Muscle layer of duodenum (tissue), 2 donors: Measurements from ENCODE around the gene HERC5.

Experiments
- H3K27ac ChIP-seq: one replicate; pipeline ENCODE4 v1.7.0; 2013; ENCODE audit warnings: mild to moderate bottlenecking, low read length
- H3K27me3 ChIP-seq: one replicate; pipeline ENCODE4 v1.7.0; 2013; ENCODE audit warnings: low read depth, mild to moderate bottlenecking, control low read depth, low read length
- H3K36me3 ChIP-seq, 2 donors: one replicate each; pipeline ENCODE4 v1.7.0; 2013; ENCODE audit warnings: low read length in 2 of 2, control low read depth in 1 of 2, mild to moderate bottlenecking in 1 of 2; ENCODE audit not compliant: insufficient read depth in 2 of 2, control insufficient read depth in 1 of 2
- H3K4me1 ChIP-seq, 2 donors: one replicate each; pipeline ENCODE4 v1.7.0; 2013; ENCODE audit warnings: low read length in 2 of 2, mild to moderate bottlenecking in 2 of 2, control low read depth in 1 of 2, moderate library complexity in 1 of 2; ENCODE audit not compliant: insufficient read depth in 2 of 2, control insufficient read depth in 1 of 2
- H3K4me3 ChIP-seq, 2 donors: one replicate each; pipeline ENCODE4 v1.7.0; 2013; ENCODE audit warnings: low read length in 2 of 2, low read depth in 1 of 2, mild to moderate bottlenecking in 1 of 2
- H3K9me3 ChIP-seq, 2 donors: one replicate each; pipeline ENCODE4 v1.7.0; 2013; ENCODE audit warnings: low read length in 2 of 2, control low read depth in 1 of 2, mild to moderate bottlenecking in 1 of 2; ENCODE audit not compliant: control insufficient read depth in 1 of 2
- donor health status: healthy.

The HERC5 gene

DNA sequence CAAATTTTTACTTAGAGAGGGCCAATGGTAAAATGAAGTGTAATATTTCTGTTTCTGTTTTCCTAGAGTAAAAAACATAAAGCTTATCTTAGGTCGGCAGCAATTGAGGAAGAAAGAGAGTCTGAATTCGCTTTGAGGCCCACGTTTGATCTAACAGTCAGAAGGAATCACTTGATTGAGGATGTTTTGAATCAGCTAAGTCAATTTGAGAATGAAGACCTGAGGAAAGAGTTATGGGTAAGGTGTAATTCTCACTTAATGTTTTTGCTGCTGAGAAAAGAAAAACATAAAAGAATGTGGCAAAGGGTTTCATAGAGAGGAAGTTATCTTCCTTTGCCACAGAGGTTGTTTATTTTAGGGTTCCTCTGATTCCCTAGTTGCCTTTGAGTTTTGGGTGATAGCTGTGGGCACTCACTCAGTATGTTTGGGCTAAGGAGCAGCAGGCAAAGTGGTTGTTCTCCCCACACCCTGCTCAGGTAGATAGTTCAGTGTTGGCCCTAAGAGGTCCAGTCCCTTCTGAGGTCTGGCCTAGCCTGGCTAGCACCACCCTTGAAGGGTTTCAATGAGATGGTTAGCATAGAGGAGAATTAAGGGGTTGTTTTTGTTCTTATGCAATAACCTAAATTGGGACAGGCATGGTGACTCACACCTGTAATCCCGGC lies 32.3 kb downstream of the HERC5 start:
- Histone ChIP-seq H3K27me3 (no peaks in the 10 kb centered on the region), H3K4me1 (no peaks in the 10 kb centered on the region), H3K9me3 (no peaks in the 10 kb centered on the region), H3K4me3 (no peak overlapping the region), H3K36me3 (peaks cover 8 to 9% of the 10 kb centered on the region in 2 donors), H3K27ac (no peak overlapping the region)

DNA sequence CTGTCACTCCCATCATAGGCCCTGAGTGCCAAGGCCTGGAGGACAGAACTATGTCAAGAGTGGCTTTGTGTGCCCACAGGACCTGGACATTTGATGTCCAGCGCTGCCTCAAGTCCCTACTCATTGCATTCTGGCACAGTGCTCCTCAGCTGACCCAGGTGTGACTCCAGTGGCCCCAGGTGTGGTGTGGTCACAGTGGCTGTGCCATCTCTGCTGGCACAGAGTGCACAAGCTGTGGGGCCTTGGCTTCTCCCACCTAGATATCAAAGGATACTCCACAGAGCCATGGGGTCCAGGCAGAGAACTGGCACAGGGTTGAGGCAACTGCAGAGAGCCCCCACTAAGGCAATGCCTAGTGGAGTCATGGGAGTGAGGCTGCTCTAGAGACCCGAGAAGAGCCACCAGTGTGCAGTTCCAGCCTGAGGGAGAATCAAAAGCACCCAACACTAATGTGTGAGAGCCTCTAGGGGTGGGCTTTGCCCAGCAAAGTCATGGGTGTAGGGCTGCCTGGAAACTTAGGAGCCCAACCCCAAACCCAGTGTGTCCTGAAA lies 41.0 kb downstream of the HERC5 start:
- no peak overlapping the region for H3K4me3 ChIP-seq
- H3K27ac ChIP-seq: no peak overlapping the region
- H3K27me3 ChIP-seq: no peaks in the 10 kb centered on the region
- H3K4me1 ChIP-seq: no peaks in the 10 kb centered on the region
- peaks cover 10 to 16% of the 10 kb centered on the region in 2 donors for H3K36me3 ChIP-seq
- H3K9me3 ChIP-seq: no peaks in the 10 kb centered on the region

DNA sequence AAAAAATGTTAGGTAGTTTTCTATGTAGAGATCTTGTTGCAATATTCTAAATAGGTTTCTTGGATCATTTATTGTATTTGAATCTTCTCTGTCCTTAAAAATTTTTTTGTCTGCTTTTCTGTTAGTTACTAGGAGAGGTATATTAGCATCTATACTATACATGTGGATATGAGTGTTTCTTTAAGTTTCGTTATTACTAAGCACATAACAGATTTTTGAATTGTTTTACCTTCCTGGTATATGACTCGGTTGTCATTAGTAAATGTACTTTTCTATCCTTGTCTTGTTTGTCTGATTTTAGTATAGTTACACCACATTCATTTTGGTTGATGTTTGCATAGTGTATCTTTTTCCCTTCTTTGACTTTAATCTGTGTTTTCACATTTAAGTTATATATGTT lies 46.4 kb downstream of the HERC5 start:
- Histone ChIP-seq H3K36me3 (peaks cover 6 to 8% of the 10 kb centered on the region in 2 donors), H3K27ac (no peak overlapping the region), H3K9me3 (no peaks in the 10 kb centered on the region), H3K27me3 (no peaks in the 10 kb centered on the region), H3K4me3 (no peak overlapping the region), H3K4me1 (no peaks in the 10 kb centered on the region)

DNA sequence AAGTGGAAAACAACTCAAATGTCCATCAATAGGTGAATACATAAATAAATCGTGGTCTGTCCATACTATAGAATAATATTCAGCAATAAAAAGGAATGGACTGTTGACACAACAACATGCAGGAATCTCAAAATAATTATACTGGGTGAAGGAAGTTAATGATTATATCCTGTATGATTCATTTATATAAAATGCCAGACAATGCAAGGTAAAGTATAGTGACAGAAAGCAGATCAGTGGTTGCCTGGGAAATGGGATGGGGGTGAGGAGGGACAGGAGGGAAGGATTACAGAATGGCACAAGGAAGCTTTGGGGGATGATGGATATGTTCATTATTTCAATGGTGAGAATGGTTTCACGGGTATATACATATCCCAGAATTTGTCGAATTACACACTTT lies 54.3 kb downstream of the HERC5 start:
- Histone ChIP-seq H3K27me3 (no peaks in the 10 kb centered on the region), H3K4me3 (no peak overlapping the region), H3K36me3 (no peaks in the 10 kb centered on the region), H3K9me3 (no peaks in the 10 kb centered on the region), H3K27ac (no peak overlapping the region), H3K4me1 (peaks cover 0 to 5% of the 10 kb centered on the region in 2 donors)

DNA sequence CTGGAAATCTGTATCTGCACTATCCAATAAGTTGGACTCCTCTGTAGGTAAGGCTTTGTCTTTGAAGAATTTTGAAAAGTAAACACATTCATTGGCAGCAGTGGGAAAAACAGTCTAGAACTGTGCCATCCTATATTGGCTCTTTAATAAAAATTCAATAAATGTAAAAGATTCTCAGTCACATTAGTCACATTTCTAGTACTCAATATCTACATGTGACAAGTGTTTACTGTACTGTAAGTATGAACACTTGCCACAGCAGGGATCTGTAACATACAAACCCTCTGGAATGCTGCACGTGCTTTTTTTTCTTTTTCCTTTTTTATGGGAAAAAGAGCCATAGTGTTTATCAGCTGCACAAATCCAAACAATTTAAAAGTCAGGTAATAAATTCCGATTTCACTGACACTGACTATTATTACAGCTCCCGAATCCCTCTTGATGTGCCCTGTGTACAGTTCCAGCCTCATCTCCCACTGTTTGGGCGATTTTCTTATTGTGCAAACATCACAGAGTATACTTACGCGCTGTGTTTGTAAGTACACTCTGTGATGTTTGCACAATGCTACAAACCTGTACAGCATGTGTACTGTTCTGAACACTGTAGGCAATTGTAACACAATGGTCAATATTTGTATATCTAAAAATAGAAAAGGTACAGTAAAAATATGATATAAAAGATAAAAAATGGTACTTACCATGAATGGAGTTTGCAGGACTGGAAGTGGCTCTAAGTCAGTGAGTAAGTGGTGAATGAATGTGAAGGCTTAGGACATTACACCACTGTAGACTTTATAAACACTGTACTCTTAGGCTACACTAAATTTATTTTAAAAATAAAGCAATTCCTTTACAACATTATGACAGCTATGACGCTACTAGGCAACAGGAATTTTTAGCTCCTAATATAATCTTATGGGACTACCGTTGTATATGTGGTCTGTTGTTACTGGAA lies 57.9 kb downstream of the HERC5 start:
- H3K27ac ChIP-seq: no peak overlapping the region

DNA sequence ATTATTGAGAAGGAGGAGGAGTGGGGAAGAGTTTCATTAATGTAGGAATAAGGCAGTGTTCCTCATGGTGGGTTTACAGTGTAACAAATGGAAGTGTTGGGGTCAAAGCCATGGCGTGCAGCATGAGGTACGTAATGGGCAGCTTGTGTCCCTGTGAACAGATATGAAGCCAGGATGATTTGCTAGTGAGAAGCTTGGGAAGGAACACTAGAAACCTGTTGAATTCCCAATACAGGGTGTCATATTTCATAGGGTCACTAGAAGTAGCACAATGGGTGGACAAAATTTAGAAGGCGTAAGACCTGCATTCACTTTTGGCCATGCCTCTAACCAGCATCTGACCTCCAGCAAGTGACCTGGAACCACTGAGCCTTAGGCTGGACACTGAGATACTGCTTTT lies 59.8 kb downstream of the HERC5 start:
- H3K27ac ChIP-seq: no peak overlapping the region
- no peak overlapping the region for H3K4me3 ChIP-seq
- peaks cover 7 to 16% of the 10 kb centered on the region in 2 donors for H3K36me3 ChIP-seq

More for the DNA sequence above, 57.9 kb downstream of the HERC5 start:
- Histone ChIP-seq H3K4me3 (no peak overlapping the region), H3K4me1 (peaks cover 0 to 5% of the 10 kb centered on the region in 2 donors), H3K9me3 (no peaks in the 10 kb centered on the region), H3K27me3 (no peaks in the 10 kb centered on the region), H3K36me3 (peaks cover 0 to 1% of the 10 kb centered on the region in 2 donors)

DNA sequence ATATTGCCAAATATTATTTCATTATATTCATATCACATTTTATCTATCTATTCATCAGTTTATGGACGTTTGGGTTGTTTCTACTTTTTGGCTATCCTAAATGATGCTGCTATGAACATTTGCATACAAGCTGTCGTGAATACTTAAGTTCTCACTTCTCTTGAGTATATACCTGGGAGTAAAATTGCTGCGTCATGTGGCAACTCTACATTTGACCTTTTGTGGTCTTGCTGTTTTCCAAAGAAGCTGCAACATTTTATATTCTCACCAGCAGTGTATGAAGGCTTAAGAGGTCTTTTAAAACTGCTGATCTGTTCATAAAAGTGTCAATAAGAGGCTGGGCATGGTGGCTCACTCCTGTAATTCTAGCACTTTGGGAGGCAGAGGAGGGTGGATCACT lies 60.9 kb downstream of the HERC5 start:
- no peak overlapping the region for H3K27ac ChIP-seq
- no peaks in the 10 kb centered on the region for H3K9me3 ChIP-seq
- H3K27me3 ChIP-seq: no peaks in the 10 kb centered on the region
- H3K36me3 ChIP-seq: peaks cover 8 to 16% of the 10 kb centered on the region in 2 donors
- H3K4me3 ChIP-seq: no peak overlapping the region
- H3K4me1 ChIP-seq: peaks cover 9 to 10% of the 10 kb centered on the region in 2 donors

More for the DNA sequence above, 59.8 kb downstream of the HERC5 start:
- Histone ChIP-seq H3K4me1 (peaks cover under 1 to 10% of the 10 kb centered on the region in 2 donors), H3K27me3 (no peaks in the 10 kb centered on the region), H3K9me3 (no peaks in the 10 kb centered on the region)

DNA sequence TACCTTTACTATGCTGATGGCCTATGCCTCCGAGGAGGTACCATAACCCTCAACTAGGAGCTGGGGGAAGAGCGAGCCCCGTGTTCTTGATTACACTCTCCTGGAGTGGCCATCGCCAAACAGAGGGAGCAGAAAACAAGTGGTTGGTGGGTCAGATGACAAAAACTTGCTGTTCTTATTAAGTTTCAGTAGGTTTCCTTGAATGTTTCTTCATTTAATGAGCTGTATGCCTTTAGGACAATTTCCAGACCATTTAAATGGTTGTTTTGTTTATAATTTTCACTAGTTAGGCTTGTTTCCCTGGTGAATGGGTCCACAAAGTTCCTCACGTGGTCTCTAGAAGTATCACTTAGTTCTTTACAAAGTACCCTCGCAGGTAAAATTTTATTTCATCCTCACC lies 62.0 kb downstream of the HERC5 start:
- no peak overlapping the region for H3K4me3 ChIP-seq
- H3K27ac ChIP-seq: no peak overlapping the region
- H3K9me3 ChIP-seq: no peaks in the 10 kb centered on the region
- H3K36me3 ChIP-seq: peaks cover 8 to 16% of the 10 kb centered on the region in 2 donors
- H3K4me1 ChIP-seq: peaks cover 9 to 10% of the 10 kb centered on the region in 2 donors
- H3K27me3 ChIP-seq: no peaks in the 10 kb centered on the region

DNA sequence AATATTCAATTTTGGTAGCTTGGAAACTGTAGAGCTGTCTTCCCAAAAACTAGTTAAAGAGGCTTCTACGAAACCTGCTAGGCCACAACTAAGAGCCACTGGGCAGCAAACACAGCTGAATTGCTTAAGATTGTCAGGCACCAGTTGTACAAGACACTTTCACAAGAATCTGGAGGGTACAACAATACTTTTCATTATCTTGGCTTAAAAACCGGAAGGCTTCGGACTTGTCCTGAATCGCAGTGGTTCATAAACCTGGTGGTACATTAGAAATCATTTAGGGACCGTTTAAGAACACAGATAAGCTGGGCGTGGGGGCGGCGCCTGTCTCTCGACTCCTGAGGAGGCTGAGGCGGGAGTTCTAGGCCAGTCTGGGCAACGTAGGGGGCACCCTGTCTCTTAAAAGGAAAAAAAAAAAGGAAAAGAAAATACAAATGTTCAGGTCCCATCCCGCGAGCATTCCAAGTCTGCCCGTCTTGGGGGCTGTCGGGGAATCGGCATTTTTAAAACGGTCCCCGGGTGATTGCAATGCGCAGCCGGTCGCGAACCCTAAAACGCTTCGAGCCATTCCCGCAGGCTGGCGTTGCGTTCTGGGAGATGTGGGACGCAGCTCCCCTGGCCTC lies 65.9 kb downstream of the HERC5 start:
- H3K27ac ChIP-seq: peak overlapping the region; percentile 95
- H3K36me3 ChIP-seq: peaks cover 8 to 16% of the 10 kb centered on the region in 2 donors
- H3K27me3 ChIP-seq: no peaks in the 10 kb centered on the region
- no peaks in the 10 kb centered on the region for H3K9me3 ChIP-seq
- H3K4me1 ChIP-seq: peaks cover 16 to 19% of the 10 kb centered on the region in 2 donors
- peak overlapping the region; percentile 79 to 89 for H3K4me3 ChIP-seq

DNA sequence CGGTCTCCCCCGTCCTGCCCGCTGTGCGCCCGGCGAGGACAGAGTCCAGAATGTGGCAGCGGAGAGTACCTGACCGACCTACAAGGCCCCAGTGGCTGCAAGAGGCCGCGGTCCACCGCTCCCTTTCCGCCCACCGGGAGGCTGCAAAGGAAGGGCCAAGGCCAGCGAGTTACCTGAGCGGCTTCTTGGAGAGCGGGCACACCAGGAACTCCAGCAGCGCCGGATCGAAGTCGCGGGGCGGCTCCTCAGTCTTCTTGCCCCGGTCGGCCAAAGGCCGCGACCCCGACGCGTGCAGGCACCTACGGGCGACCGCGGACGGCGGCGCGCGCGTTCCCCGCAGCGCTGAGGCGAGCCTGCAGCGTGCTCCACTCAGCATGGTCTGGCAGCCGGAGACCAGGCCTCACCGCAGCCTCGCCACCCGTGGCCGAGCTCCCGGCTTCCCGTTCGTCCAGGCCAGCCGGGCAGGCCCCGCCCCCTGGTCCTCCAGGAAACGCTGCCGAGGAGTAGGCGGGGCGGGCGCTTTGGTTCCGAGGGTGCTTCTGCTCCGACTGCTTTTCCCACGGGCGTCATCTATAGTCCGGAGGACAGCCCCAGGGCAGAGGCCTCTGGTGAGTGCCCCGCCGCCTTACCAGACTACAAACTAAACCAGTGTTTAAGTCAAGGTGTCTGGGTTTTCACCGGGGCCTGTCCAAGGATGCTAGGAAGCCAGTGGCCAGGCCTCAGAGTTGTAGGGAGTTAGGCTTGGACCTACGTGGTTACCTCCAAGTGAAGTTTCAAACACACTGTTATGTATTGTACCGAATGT lies 66.6 kb downstream of the HERC5 start, which contains the start of gene PYURF:
TSS of gene PYURF (minus strand) at position 452 of the 805 bp plus-strand sequence. CDS start at position 376, 76 bp downstream.
- no peaks in the 10 kb centered on the region for H3K9me3 ChIP-seq
- no peaks in the 10 kb centered on the region for H3K27me3 ChIP-seq
- peaks cover 16 to 19% of the 10 kb centered on the region in 2 donors for H3K4me1 ChIP-seq
- peaks cover 8 to 16% of the 10 kb centered on the region in 2 donors for H3K36me3 ChIP-seq
- H3K27ac ChIP-seq: peak within 1 kb of the TSS; percentile 95
- H3K4me3 ChIP-seq: peak within 1 kb of the TSS; percentile 79 to 89
